ENCODE measurements around the gene TLE6.
"Not testable (repeated sequence)": the region's sequence is repeated elsewhere in the genome, so short reads cannot be mapped to it uniquely, and the experiment has no call there.

Gene TLE6

DNA sequence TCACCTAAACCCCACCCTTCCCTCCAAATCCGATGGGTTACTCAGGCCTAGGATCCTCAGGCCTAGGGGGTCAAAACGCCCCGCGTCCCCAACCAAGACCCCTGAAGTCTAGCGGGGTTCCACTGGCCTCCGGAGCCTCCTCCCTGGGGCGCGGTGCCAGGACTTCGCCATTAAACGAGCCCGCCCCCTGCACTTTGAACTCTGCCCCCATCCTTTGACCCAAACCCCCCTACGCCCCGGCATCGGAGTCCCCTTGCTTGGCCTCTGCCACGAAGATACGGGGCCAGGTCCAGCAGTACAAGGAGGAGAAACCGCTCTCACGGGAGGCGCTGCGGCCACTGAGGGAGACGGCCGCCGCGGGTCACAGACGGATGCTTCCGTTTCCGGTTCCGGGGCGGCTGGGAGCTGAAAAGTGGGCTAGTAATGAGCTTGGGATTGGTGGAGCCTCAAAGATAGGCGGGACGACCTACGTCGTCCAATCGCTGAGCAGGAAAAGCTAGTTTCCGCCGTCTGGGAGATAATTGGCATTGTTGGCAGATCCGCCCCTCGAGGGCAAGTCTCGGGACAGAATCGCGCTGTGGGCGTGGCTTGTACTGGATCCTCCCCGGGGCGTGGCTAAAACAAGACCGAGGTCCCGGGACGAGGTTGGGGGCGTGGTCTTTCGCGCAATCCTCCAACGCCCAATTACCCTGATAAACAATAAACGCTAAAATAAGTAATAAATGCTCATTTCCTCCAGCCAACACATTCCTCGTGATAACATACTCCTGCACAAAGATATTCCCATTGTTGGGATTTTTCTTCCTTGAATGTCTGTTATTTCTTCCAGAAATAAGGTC, 26.9 kb upstream of the TLE6 start:
- H3K27ac ChIP-seq = peak overlapping the region; percentile 95
- no peak for TF ChIP-seq Cebpa-rat (IDR thresholded peaks at IDR 0.05)

DNA sequence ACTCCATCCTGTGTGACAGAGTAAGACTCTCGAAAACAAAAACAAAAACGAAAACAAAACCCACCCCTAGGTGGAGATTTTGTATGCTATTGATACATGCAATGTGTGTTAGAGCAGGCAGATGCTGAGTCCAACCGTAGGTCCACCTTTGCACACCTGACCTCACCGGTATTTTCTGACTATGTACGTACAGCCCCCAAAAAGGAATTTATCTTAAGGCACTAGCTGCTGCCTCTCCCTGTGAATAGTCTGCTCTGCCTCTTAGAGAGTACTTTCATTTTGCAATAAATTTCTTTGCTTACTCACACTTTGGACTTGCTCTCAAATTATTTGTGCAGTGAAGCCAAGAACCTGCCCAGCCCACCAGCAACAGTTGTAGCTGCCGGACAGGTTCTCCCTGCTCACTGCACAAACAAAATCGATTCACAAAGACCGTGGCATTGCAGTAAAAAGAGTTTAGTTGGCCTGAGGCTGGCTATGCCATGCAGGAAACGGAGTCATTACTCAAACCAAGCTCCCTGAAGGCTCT, 24.3 kb upstream of the TLE6 start:
- Histone ChIP-seq H3K9me3 (no peaks in the 10 kb centered on the region), H3K27ac (no peak overlapping the region), H3K4me3 (no peak overlapping the region), H3K27me3 (no peaks in the 10 kb centered on the region), H3K4me1 (peaks cover 25% of the 10 kb centered on the region), H4K20me1 (no peaks in the 10 kb centered on the region), H3K36me3 (no peaks in the 10 kb centered on the region), H3K9ac (no peak overlapping the region; the same call in 1 of the 2 replicates), H3K4me2 (peak overlapping the region; percentile 27)
- no peak for TF ChIP-seq Cebpa-rat (IDR thresholded peaks at IDR 0.05)

More for the DNA sequence above, 26.9 kb upstream of the TLE6 start:
- H3K4me3 ChIP-seq = peak overlapping the region; percentile 85
- H3K4me1 ChIP-seq = peaks cover 31% of the 10 kb centered on the region
- H4K20me1 ChIP-seq = no peaks in the 10 kb centered on the region
- H3K4me2 ChIP-seq = peak overlapping the region; percentile 94
- H3K27me3 ChIP-seq = no peaks in the 10 kb centered on the region
- no peaks in the 10 kb centered on the region for H3K9me3 ChIP-seq
- peak overlapping the region; percentile 91 for H3K9ac ChIP-seq
- H3K36me3 ChIP-seq = no peaks in the 10 kb centered on the region

- Histone ChIP-seq H3K4me2 (no peak overlapping the region), H3K27me3 (no peaks in the 10 kb centered on the region), H3K36me3 (no peaks in the 10 kb centered on the region), H3K9ac (no peak overlapping the region), H3K9me3 (no peaks in the 10 kb centered on the region), H3K4me1 (peaks cover 38% of the 10 kb centered on the region), H3K4me3 (no peak overlapping the region), H3K27ac (no peak overlapping the region), H4K20me1 (no peaks in the 10 kb centered on the region)
- no peak for TF ChIP-seq Cebpa-rat (IDR thresholded peaks at IDR 0.05)
Measured at GRCh38 chr19:2957160-2957559, 20.2 kb upstream of the TLE6 start.

DNA sequence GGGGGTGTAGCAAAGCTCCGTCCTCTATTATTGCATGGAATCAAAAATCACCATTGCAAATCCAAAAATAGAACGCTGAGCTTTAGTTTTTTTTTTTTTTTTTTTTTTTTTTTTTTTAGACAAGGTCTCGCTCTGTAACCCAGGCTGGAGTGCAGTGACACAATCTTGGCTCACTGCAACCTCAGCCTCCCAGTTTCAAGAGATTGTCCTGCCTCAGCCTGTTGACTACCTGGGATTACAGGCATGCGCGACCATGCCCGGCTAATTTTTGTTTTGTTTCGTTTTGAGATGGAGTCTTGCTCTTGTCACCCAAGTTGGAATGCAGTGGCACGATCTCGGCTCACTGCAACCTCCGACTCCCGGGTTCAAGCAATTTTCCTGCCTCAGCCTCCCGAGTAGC, 17.2 kb upstream of the TLE6 start:
- H3K9ac ChIP-seq = no peak overlapping the region
- TF ChIP-seq Cebpa-rat (IDR thresholded peaks at IDR 0.05) = no peak
- H3K4me2 ChIP-seq = peak overlapping the region; percentile 40
- no peaks in the 10 kb centered on the region for H3K36me3 ChIP-seq
- no peaks in the 10 kb centered on the region for H3K27me3 ChIP-seq
- H4K20me1 ChIP-seq = no peaks in the 10 kb centered on the region
- H3K27ac ChIP-seq = no peak overlapping the region
- H3K4me1 ChIP-seq = peaks cover 42% of the 10 kb centered on the region
- peaks cover 2% of the 10 kb centered on the region; the same call in 1 of the 2 replicates for H3K9me3 ChIP-seq
- no peak overlapping the region for H3K4me3 ChIP-seq

- peak overlapping the region; percentile 72 for H3K4me2 ChIP-seq
- H4K20me1 ChIP-seq = no peaks in the 10 kb centered on the region
- H3K4me1 ChIP-seq = peaks cover 54% of the 10 kb centered on the region
- no peaks in the 10 kb centered on the region for H3K27me3 ChIP-seq
- no peaks in the 10 kb centered on the region for H3K36me3 ChIP-seq
- peak overlapping the region; percentile 41; the same call in 1 of the 2 replicates for H3K4me3 ChIP-seq
- H3K9me3 ChIP-seq = peaks cover 5% of the 10 kb centered on the region; the same call in 1 of the 2 replicates
- no peak overlapping the region for H3K27ac ChIP-seq
- no peak for TF ChIP-seq Cebpa-rat (IDR thresholded peaks at IDR 0.05)
- no peak overlapping the region for H3K9ac ChIP-seq
Measured at GRCh38 chr19:2962018-2962670, 15.2 kb upstream of the TLE6 start.

DNA sequence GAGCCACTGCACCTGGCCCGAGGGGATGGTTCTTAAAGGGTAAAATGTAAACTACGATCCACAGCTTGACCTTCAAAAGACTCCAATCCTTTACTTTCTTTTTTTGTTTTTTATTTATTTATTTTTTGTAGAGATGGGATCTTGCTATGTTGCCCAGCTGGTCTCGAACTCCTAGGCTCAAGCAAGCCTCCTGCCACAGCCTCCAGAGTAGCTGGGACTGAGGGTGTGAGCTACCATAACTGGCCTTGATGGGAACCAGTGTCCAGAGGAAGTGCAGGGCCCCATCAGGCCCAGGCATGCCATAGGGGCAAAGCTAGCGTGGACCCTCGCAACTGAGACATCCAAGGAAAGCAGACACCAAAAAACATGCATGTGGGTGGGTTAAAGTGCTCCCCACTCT, 14.2 kb upstream of the TLE6 start:
- TF ChIP-seq Cebpa-rat (IDR thresholded peaks at IDR 0.05) = no peak
- no peaks in the 10 kb centered on the region for H3K36me3 ChIP-seq
- no peak overlapping the region for H3K9ac ChIP-seq
- H3K27me3 ChIP-seq = no peaks in the 10 kb centered on the region
- peaks cover 63% of the 10 kb centered on the region for H3K4me1 ChIP-seq
- H3K27ac ChIP-seq = no peak overlapping the region
- H4K20me1 ChIP-seq = no peaks in the 10 kb centered on the region
- H3K4me2 ChIP-seq = peak overlapping the region; percentile 72; the same call in 1 of the 2 replicates
- peaks cover 5% of the 10 kb centered on the region; the same call in 1 of the 2 replicates for H3K9me3 ChIP-seq
- H3K4me3 ChIP-seq = no peak overlapping the region

- not testable (repeated sequence) for H3K27me3 ChIP-seq, H3K36me3 ChIP-seq, H3K4me3 ChIP-seq, H3K9me3 ChIP-seq, H3K27ac ChIP-seq, H3K9ac ChIP-seq, H4K20me1 ChIP-seq
- peak overlapping the region; percentile 9; the same call in 1 of the 2 replicates for H3K4me2 ChIP-seq
- peaks cover 68% of the 10 kb centered on the region for H3K4me1 ChIP-seq
Measured at GRCh38 chr19:2963631-2964030, 13.7 kb upstream of the TLE6 start.

DNA sequence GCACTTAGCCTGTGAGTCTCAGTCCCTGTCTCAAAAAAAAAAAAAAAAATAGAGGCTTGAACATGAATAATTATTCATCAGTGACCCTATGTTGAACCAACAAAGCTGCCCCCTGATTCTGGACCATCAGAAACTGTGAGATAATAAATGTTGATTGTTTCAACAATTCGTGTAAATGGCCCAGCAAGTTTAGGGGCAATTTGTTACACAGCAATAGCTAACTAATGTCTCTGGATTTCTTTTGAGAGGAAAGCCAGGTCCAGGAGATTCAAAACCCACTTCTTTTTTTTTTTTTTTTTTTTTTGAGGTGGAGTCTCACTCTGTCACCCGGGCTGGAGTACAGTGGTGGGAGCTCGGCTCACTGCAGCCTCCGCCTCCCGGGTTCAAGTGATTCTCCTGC, 12.5 kb upstream of the TLE6 start:
- no peak for TF ChIP-seq Cebpa-rat (IDR thresholded peaks at IDR 0.05)
- peaks cover 5% of the 10 kb centered on the region; the same call in 1 of the 2 replicates for H3K9me3 ChIP-seq
- no peak overlapping the region for H3K27ac ChIP-seq
- no peaks in the 10 kb centered on the region for H4K20me1 ChIP-seq
- H3K36me3 ChIP-seq = no peaks in the 10 kb centered on the region
- H3K4me1 ChIP-seq = peaks cover 71% of the 10 kb centered on the region
- no peak overlapping the region for H3K9ac ChIP-seq
- no peak overlapping the region for H3K4me3 ChIP-seq
- no peaks in the 10 kb centered on the region for H3K27me3 ChIP-seq
- H3K4me2 ChIP-seq = no peak overlapping the region

GRCh38 chr19:2967972-2968371, 9.4 kb upstream of the TLE6 start:
- H3K27ac ChIP-seq = no peak overlapping the region

GRCh38 chr19:2969104-2969504, 8.3 kb upstream of the TLE6 start:
- H3K27me3 ChIP-seq = no peaks in the 10 kb centered on the region
- H3K4me1 ChIP-seq = peaks cover 81% of the 10 kb centered on the region
- H3K4me3 ChIP-seq = no peak overlapping the region
- no peak for TF ChIP-seq Cebpa-rat (IDR thresholded peaks at IDR 0.05)
- H3K9me3 ChIP-seq = peaks cover 5% of the 10 kb centered on the region; the same call in 1 of the 2 replicates
- H4K20me1 ChIP-seq = no peaks in the 10 kb centered on the region
- H3K36me3 ChIP-seq = no peaks in the 10 kb centered on the region
- H3K9ac ChIP-seq = no peak overlapping the region; the same call in 1 of the 2 replicates
- no peak overlapping the region for H3K27ac ChIP-seq
- H3K4me2 ChIP-seq = peak overlapping the region; percentile 54

More at GRCh38 chr19:2967972-2968371, 9.4 kb upstream of the TLE6 start:
- TF ChIP-seq Cebpa-rat (IDR thresholded peaks at IDR 0.05) = no peak
- Histone ChIP-seq H3K9ac (no peak overlapping the region), H3K4me2 (0 out of 2 replicates have a peak overlapping the region, but pooled peaks have one; percentile 54), H3K27me3 (no peaks in the 10 kb centered on the region), H3K4me3 (no peak overlapping the region), H3K36me3 (no peaks in the 10 kb centered on the region), H3K9me3 (peaks cover 5% of the 10 kb centered on the region; the same call in 1 of the 2 replicates), H4K20me1 (no peaks in the 10 kb centered on the region), H3K4me1 (peaks cover 78% of the 10 kb centered on the region)
